Right atrium auricular region (tissue), 2 donors: ENCODE results near the gene ORC2. TPM values are rescaled to one million over a fixed set of nuclear protein-coding genes. Genes with fewer than 3 reads are reported as not detected.
A peak's percentile ranks its signal among the peaks of the same experiment; 100 is the strongest.

Source experiments
- DNase-seq: peaks from one replicate; pipeline ENCODE4 v3.0.0-alpha.2; 2019; ENCODE audit warnings: low spot score
- H3K27ac ChIP-seq, 2 donors: fragments of 200-600 bp; sonication (generic); 1 replicate in 1 of 2; 2 replicates in 1 of 2; pipeline ENCODE4 v1.5.1; 2016 to 2019
- H3K27me3 ChIP-seq, 2 donors: fragments of 200-600 bp; sonication (generic); one replicate each; pipeline versions ENCODE4 v1.5.1 to v1.6.0; 2017 to 2019
- H3K36me3 ChIP-seq: fragments of 200-600 bp; sonication (generic); one replicate; pipeline ENCODE4 v1.5.1; 2016
- H3K4me1 ChIP-seq, 2 donors: fragments of 200-600 bp; sonication (generic); one replicate each; pipeline versions ENCODE4 v1.5.1 to v1.6.0; 2017 to 2019
- H3K4me3 ChIP-seq, 2 donors: fragments of 200-600 bp; sonication (generic); 1 replicate in 1 of 2; 2 replicates in 1 of 2; pipeline ENCODE4 v1.5.1; 2017 to 2019; ENCODE audit warnings: mild to moderate bottlenecking in 1 of 2, moderate library complexity in 1 of 2
- H3K9me3 ChIP-seq, 2 donors: fragments of 200-600 bp; sonication (generic); one replicate each; pipeline ENCODE4 v1.5.1; 2019
- CTCF ChIP-seq, 2 donors: fragments of 200-600 bp; sonication (generic); IDR thresholded peaks; one replicate each; pipeline ENCODE4 v1.5.1; 2019; ENCODE audit warnings: antibody characterized with exemption in 2 of 2
- total RNA-seq, 2 donors: library from RNA; depleted of rRNA; stranded (reverse); fragments of >200 nt; gene quantifications; one replicate each; pipeline ENCODE4 v1.1.0, GENCODE V29; 2016

Gene ORC2
- total RNA-seq, 2 donors from 2014 or later = 8.5 to 14.7 TPM

- H3K36me3 ChIP-seq = peaks cover 19% of the 10 kb centered on the region
- no peaks in the 10 kb centered on the region for H3K27me3 ChIP-seq
- no peaks in the 10 kb centered on the region for H3K9me3 ChIP-seq
- peaks cover 4 to 43% of the 10 kb centered on the region in 2 donors for H3K4me1 ChIP-seq
- peak within 1 kb of the TSS; percentile 100 for H3K27ac ChIP-seq
- no peak for TF ChIP-seq CTCF (IDR thresholded peaks at IDR 0.05)
- H3K4me3 ChIP-seq = peak within 1 kb of the TSS; percentile 96 to 99
- peak; percentile 98 for DNase-seq
Measured at GRCh38 chr2:200864176-200865034, 99.1 kb downstream of the ORC2 start, which contains the start of gene CLK1. Gene CLK1 (minus strand): TSS chr2:200864658. CDS start chr2:200861862, 2,796 bp downstream.

GRCh38 chr2:200863782-200864175 lies 99.7 kb downstream of the ORC2 start:
- no peak for TF ChIP-seq CTCF (IDR thresholded peaks at IDR 0.05)
- Histone ChIP-seq H3K27ac (peak overlapping the region; percentile 100), H3K4me1 (peaks cover 4 to 49% of the 10 kb centered on the region in 2 donors), H3K9me3 (no peaks in the 10 kb centered on the region), H3K36me3 (peaks cover 25% of the 10 kb centered on the region), H3K27me3 (no peaks in the 10 kb centered on the region), H3K4me3 (peak overlapping the region; percentile 96 to 99)
- no peak for DNase-seq

GRCh38 chr2:200862532-200863000 lies 100.9 kb downstream of the ORC2 start:
- no peak for TF ChIP-seq CTCF (IDR thresholded peaks at IDR 0.05)
- Histone ChIP-seq H3K27ac (peak overlapping the region; percentile 100), H3K27me3 (no peaks in the 10 kb centered on the region), H3K4me3 (peak overlapping the region; percentile 96 to 99), H3K4me1 (peaks cover 4 to 59% of the 10 kb centered on the region in 2 donors), H3K9me3 (no peaks in the 10 kb centered on the region), H3K36me3 (peaks cover 38% of the 10 kb centered on the region)
- DNase-seq = no peak

- peaks cover 4 to 60% of the 10 kb centered on the region in 2 donors for H3K4me1 ChIP-seq
- H3K27ac ChIP-seq = peak overlapping the region; percentile 100
- TF ChIP-seq CTCF (IDR thresholded peaks at IDR 0.05) = no peak
- no peaks in the 10 kb centered on the region for H3K27me3 ChIP-seq
- peaks cover 46% of the 10 kb centered on the region for H3K36me3 ChIP-seq
- no peak for DNase-seq
- no peaks in the 10 kb centered on the region for H3K9me3 ChIP-seq
- H3K4me3 ChIP-seq = peak overlapping the region; percentile 96 to 99
Measured at GRCh38 chr2:200861617-200862155, 101.8 kb downstream of the ORC2 start.

- no peak for DNase-seq
- no peaks in the 10 kb centered on the region for H3K27me3 ChIP-seq
- H3K4me3 ChIP-seq = peak overlapping the region; percentile 18 to 96
- H3K9me3 ChIP-seq = no peaks in the 10 kb centered on the region
- no peak for TF ChIP-seq CTCF (IDR thresholded peaks at IDR 0.05)
- H3K27ac ChIP-seq = peak overlapping the region; percentile 52 to 100
- H3K36me3 ChIP-seq = peaks cover 61% of the 10 kb centered on the region
- H3K4me1 ChIP-seq = peaks cover 1 to 55% of the 10 kb centered on the region in 2 donors
Measured at GRCh38 chr2:200860092-200860795, 103.2 kb downstream of the ORC2 start.

Other genes with a start within 250 kb of the ORC2 start
- gene BZW1, start 151.8 kb downstream of the ORC2 start, total RNA-seq = 100 to 1,000 TPM in 1 of 2 donors, 10 to 100 TPM in 1; 58.0 to 131 TPM
- 10 to 100 TPM; 41.7 to 62.5 TPM for gene CLK1, start 99.0 kb downstream of the ORC2 start, total RNA-seq
- 10 to 100 TPM in 1 of 2 donors, 1 to 10 TPM in 1; 6.1 to 22.9 TPM for gene PPIL3, start 74.6 kb downstream of the ORC2 start, total RNA-seq
- 10 to 100 TPM; 16.1 to 16.6 TPM for gene NIF3L1, start 74.3 kb downstream of the ORC2 start, total RNA-seq
- gene HYCC2, start 108.0 kb upstream of the ORC2 start, total RNA-seq = 1 to 10 TPM; 4.0 to 4.8 TPM
- gene NDUFB3, start 108.3 kb upstream of the ORC2 start, total RNA-seq = 100 to 1,000 TPM; 152 to 238 TPM
- gene CFLAR, start 152.5 kb upstream of the ORC2 start, total RNA-seq = 100 to 1,000 TPM; 154 to 179 TPM
- 1 to 10 TPM; 3.5 to 6.8 TPM for gene CASP10, start 219.5 kb upstream of the ORC2 start, total RNA-seq